ENCODE data around the gene ZNF708.

The ZNF708 gene

DNA sequence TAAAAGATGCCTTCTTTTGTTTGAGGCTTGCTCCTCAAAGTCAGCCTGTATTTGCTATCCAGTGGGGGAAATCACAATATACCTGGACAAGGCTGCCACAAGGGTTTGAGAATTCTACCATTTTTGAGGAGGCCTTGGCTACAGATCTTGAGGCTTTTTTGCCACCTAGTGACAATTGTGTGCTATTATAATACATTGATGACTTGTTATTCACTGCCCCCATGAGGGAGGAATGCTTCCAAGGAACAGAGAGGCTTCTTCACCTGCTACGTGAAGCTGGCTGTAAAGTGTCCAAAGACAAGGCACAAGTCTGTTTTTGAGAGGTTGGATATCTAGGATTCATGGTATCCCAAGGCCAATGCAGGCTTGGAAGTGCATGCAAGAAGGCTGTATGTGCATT is 72.5 kb downstream of the ZNF708 start:
- H3K27me3 ChIP-seq (ENCODE audit: control insufficient read depth, insufficient read depth, low read length): no peaks in the 10 kb centered on the region
- no peaks in the 10 kb centered on the region for H3K4me1 ChIP-seq (ENCODE audit: control insufficient read depth, insufficient read depth, low read length)
- H3K9ac ChIP-seq (ENCODE audit: low read depth, low read length): no peak overlapping the region
- peaks cover 2% of the 10 kb centered on the region for H3K36me3 ChIP-seq (ENCODE audit: control insufficient read depth, insufficient read depth, low read length)
- no peak overlapping the region for H3K4me3 ChIP-seq (ENCODE audit: low read depth, low read length)
- peaks cover 3% of the 10 kb centered on the region for H3K9me3 ChIP-seq (ENCODE audit: control insufficient read depth, insufficient read depth, low read length)
